GM12878 (cell line): Measurements from ENCODE around the gene ZNF280C. TPM values are rescaled to one million over a fixed set of nuclear protein-coding genes. Genes with fewer than 3 reads are reported as not detected.

Experiments
- ATAC-seq: fragments of 200-7000 bp; cut with Tn5 transposase; 3 replicates; pipeline ENCODE4 v1.9.1; 2020; ENCODE audit warnings: mild to moderate bottlenecking, moderate library complexity
- BruUV-seq: library from RNA; stranded (reverse); fragments of 400-500 nt; replicated peaks from 2 replicates; lab custom pipeline; 2021; lab: Mats Ljungman, UMichigan
- CTCF ChIA-PET: fragments of 300-600 bp; sonication (Branson Sonifier 250); formaldehyde crosslinking; extraction: SDS; loops from one replicate; lab custom pipeline; 2021; ENCODE audit warnings: inconsistent platforms; lab: Yijun Ruan, JAX
- POLR2A ChIA-PET: fragments of 350-600 bp; formaldehyde crosslinking; extraction: SDS; loops from one replicate; lab custom pipeline; 2021; ENCODE audit warnings: inconsistent platforms; lab: Charles Lee
- RAD21 ChIA-PET: fragments of 300-600 bp; sonication (Branson Sonifier 250); formaldehyde crosslinking; loops from one replicate; lab custom pipeline; 2023; ENCODE audit warnings: antibody characterized with exemption; ENCODE audit not compliant: unreplicated experiment; lab: Charles Lee
- SMC1A ChIA-PET: fragments of 300-600 bp; sonication (Branson Sonifier 250); formaldehyde crosslinking; loops from one replicate; lab custom pipeline; 2023; ENCODE audit not compliant: unreplicated experiment, uncharacterized antibody; lab: Charles Lee
- DNase-seq: peaks from one replicate; pipeline ENCODE4 v3.0.0-alpha.2; 2011; ENCODE audit warnings: low read depth, low spot score
- FAIRE-seq: peaks from 3 replicates; lab custom pipeline; 2011; peaks lifted over from hg19 to GRCh38; lab: Jason Lieb, UNC
- H2AFZ ChIP-seq: 2 replicates; pipeline ENCODE4 v1.6.0; 2011; ENCODE audit warnings: low read depth, low read length, control low read depth; ENCODE audit not compliant: control insufficient read depth
- H3K27ac ChIP-seq: 2 replicates; pipeline ENCODE4 v1.5.1; 2011; ENCODE audit warnings: control low read depth; ENCODE audit not compliant: control insufficient read depth, insufficient read depth
- H3K27me3 ChIP-seq, 2 experiments: replicated peaks in 1 of 2; 2 replicates each; pipeline versions ENCODE4 v1.6.0 to v1.6.1; 2011; ENCODE audit warnings: low read length in 1 of 2; ENCODE audit not compliant: control insufficient read depth in 2 of 2, insufficient read depth in 2 of 2
- H3K36me3 ChIP-seq, 2 experiments: 2 replicates each; pipeline ENCODE4 v1.5.1; 2011; ENCODE audit warnings: low read length in 1 of 2; ENCODE audit not compliant: control insufficient read depth in 2 of 2, insufficient read depth in 2 of 2
- H3K4me1 ChIP-seq: 2 replicates; pipeline ENCODE4 v1.6.1; 2011; ENCODE audit warnings: mild to moderate bottlenecking, low read length, moderate library complexity, mixed read lengths; ENCODE audit not compliant: control insufficient read depth, insufficient read depth
- H3K4me2 ChIP-seq: 2 replicates; pipeline ENCODE4 v1.6.0; 2011; ENCODE audit warnings: control low read depth; ENCODE audit not compliant: control insufficient read depth, insufficient read depth
- H3K4me3 ChIP-seq: fragments of 200-600 bp; sonication (generic); 2 replicates; pipeline ENCODE4 v1.5.1; 2016
- H3K79me2 ChIP-seq: 2 replicates; pipeline ENCODE4 v1.6.0; 2011; ENCODE audit warnings: low read length; ENCODE audit not compliant: control insufficient read depth, insufficient read depth
- H3K9ac ChIP-seq: 2 replicates; pipeline ENCODE4 v1.8.0; 2011; ENCODE audit warnings: low read length, control low read depth, mixed read lengths; ENCODE audit not compliant: control insufficient read depth, insufficient read depth
- H3K9me3 ChIP-seq: replicated peaks from 3 replicates; pipeline ENCODE4 v1.5.1; 2011; ENCODE audit warnings: mild to moderate bottlenecking, low read length; ENCODE audit not compliant: control insufficient read depth, insufficient read depth
- H4K20me1 ChIP-seq: 2 replicates; pipeline ENCODE4 v1.6.0; 2011; ENCODE audit not compliant: control insufficient read depth, insufficient read depth
- BHLHE40 ChIP-seq, 2 experiments: fragments of 450-650 bp in 1 of 2; IDR thresholded peaks; 2 replicates each; pipeline ENCODE4 v1.6.1; 2011 to 2017; ENCODE audit warnings: low read depth in 2 of 2, borderline replicate concordance in 1 of 2, improper control_type of control experiment in 1 of 2, low read length in 1 of 2, mild to moderate bottlenecking in 1 of 2
- BMI1 ChIP-seq: fragments of 450-650 bp; IDR thresholded peaks from 2 replicates; pipeline ENCODE4 v1.6.1; 2016; ENCODE audit warnings: mild to moderate bottlenecking, moderate library complexity, borderline replicate concordance
- EP300 ChIP-seq, 2 experiments: fragments of 150-350 bp in 1 of 2; IDR thresholded peaks; 2 replicates each; pipeline ENCODE4 v1.6.1; 2011 to 2012; ENCODE audit warnings: low read depth in 2 of 2, low read length in 2 of 2, borderline replicate concordance in 1 of 2, improper control_type of control experiment in 1 of 2, inconsistent platforms in 1 of 2; ENCODE audit not compliant: control insufficient read depth in 1 of 2
- HDAC2 ChIP-seq: fragments of 200-600 bp; sonication (generic); IDR thresholded peaks from 2 replicates; pipeline ENCODE4 v1.6.1; 2017
- MYC ChIP-seq: IDR thresholded peaks from 2 replicates; pipeline ENCODE4 v1.6.1; 2011; ENCODE audit warnings: mild to moderate bottlenecking, low read length, moderate library complexity, inconsistent platforms; ENCODE audit not compliant: insufficient read depth, insufficient replicate concordance, insufficient read length, severe bottlenecking
- POLR2AphosphoS2 ChIP-seq: IDR thresholded peaks from 2 replicates; pipeline ENCODE4 v1.6.1; 2011; ENCODE audit warnings: low read depth, mild to moderate bottlenecking, low read length, improper control_type of control experiment, moderate library complexity
- TCF3 ChIP-seq: IDR thresholded peaks from 2 replicates; pipeline ENCODE4 v1.6.1; 2012; ENCODE audit warnings: low read depth, mild to moderate bottlenecking, low read length, borderline replicate concordance; ENCODE audit not compliant: insufficient read depth
- TCF7 ChIP-seq: IDR thresholded peaks from 2 replicates; pipeline ENCODE4 v1.6.1; 2014; ENCODE audit warnings: antibody characterized with exemption, borderline replicate concordance
- ZSCAN29 ChIP-seq: fragments of 450-650 bp; IDR thresholded peaks from 2 replicates; pipeline ENCODE4 v1.6.1; 2017; ENCODE audit warnings: mild to moderate bottlenecking, moderate library complexity
- WGBS: methylation state at CpG from one replicate; pipeline ENCODE4 v1.1.6; 2016; ENCODE audit warnings: low lambda C conversion rate; ENCODE audit not compliant: insufficient replicate concordance, insufficient coverage; ENCODE audit errors: missing lambda C conversion rate; 5-methylcytosine and 5-hydroxymethylcytosine counted together
- in situ Hi-C: fragments of 300-500 bp; cut with MboI; formaldehyde crosslinking; loops from 9 replicates; pipeline ENCODE4 v1.14.3; 2018; ENCODE audit warnings: mixed read lengths
- intact Hi-C: fragments of 100-400 bp; cut with micrococcal nuclease; formaldehyde crosslinking; loops from one replicate; pipeline ENCODE4 v1.14.2; 2022; ENCODE audit not compliant: unreplicated experiment
- polyA plus RNA-seq, 11 experiments: library from polyadenylated mRNA; depleted of rRNA in 4 of 11; unstranded in 6 of 11; stranded (reverse) in 5 of 11; fragments of >200 nt; fragmentation: Nextera tagmentation in 4 of 11; fragmentation: Illumina TruSeq in 1 of 11; extraction: Ambion mirVana in 4 of 11; extraction: Trizol in 1 of 11; gene quantifications; 1 replicate in 1 of 11; 2 replicates in 10 of 11; pipeline versions ENCODE4 v1.2.1 to v1.2.3, GENCODE V29; 2011 to 2016; ENCODE audit warnings: inconsistent platforms in 2 of 11, missing spikeins in 2 of 11, low read depth in 1 of 11
- total RNA-seq, 4 experiments: library from RNA; depleted of rRNA in 3 of 4; stranded (reverse); fragments of >200 nt in 3 of 4; fragmentation: Illumina TruSeq in 1 of 4; extraction: Trizol in 1 of 4; gene quantifications; 2 replicates each; pipeline versions ENCODE4 v1.2.1 to v1.2.3, GENCODE V29; 2013 to 2021
- TF ChIP-seq, protein P1 (sequence below): IDR thresholded peaks from 2 replicates; pipeline ENCODE4 v1.6.1; 2012; ENCODE audit warnings: low read length, inconsistent platforms

The ZNF280C gene
- total and polyA plus RNA-seq, 10 of the 15 experiments (the other 5 are each of a cell fraction or from before 2014, with no cell fraction given): 0.82 to 8.8 (median 5.7) TPM

DNA sequence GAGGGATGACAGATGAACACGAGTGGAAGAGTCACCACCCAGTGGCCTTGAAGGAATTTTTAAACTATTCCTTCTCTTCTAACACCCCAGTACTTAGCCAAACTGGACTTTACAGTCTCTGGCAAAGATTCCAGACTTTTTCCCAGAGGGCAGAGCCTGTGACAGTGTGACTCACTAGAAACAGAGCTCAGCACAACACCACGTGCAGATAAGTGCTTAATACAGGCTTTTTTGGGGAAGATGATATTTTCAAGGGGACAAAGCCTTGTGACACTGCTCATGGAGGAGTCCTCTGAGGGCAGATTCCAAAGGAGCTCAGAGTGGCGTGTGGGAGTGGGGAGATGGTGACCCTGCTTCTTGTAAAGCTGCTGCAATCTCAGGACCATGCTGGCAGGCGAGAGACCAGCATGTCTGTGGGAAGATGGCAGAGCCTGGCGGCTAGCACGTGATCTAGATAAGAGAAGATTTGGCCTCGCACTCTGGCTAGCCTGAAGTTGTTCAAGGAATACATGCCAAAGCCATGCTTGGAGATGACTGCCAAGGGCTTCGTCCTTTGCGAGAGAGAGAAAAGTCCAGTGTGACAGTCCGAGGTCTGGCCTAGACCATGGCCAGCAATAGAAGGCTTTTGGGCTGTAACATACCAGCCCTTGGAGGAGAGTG is 94.5 kb downstream of the ZNF280C start:
- H3K4me2 ChIP-seq: peak overlapping the region; percentile 78
- intact Hi-C loops: loop anchor here (5.0 to 10.0 kb wide), 4 partner anchors 52 to 399 kb away; partner anchors contain the start of gene SASH3

More for the DNA sequence above, 94.5 kb downstream of the ZNF280C start:
- TF ChIP-seq BMI1 (no peak), HDAC2 (no peak), ZSCAN29 (no peak), TCF7 (no peak), EP300 (IDR thresholded peaks at IDR 0.05; ENCODE audit: borderline replicate concordance in 1 of 2, control insufficient read depth in 1 of 2, low read depth in 2 of 2, low read length in 2 of 2) (no peak), MYC (no peak), TCF3 (no peak), POLR2AphosphoS2 (no peak), BHLHE40 (IDR thresholded peaks at IDR 0.05; ENCODE audit: borderline replicate concordance in 1 of 2, low read depth in 2 of 2, low read length in 1 of 2) (no peak)
- TF ChIP-seq, protein P1, sequence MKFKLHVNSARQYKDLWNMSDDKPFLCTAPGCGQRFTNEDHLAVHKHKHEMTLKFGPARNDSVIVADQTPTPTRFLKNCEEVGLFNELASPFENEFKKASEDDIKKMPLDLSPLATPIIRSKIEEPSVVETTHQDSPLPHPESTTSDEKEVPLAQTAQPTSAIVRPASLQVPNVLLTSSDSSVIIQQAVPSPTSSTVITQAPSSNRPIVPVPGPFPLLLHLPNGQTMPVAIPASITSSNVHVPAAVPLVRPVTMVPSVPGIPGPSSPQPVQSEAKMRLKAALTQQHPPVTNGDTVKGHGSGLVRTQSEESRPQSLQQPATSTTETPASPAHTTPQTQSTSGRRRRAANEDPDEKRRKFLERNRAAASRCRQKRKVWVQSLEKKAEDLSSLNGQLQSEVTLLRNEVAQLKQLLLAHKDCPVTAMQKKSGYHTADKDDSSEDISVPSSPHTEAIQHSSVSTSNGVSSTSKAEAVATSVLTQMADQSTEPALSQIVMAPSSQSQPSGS: no peak
- no TSS peak for BruUV-seq
- ChIA-PET RAD21 (interaction anchor here (1.0 to 3.1 kb wide), 5 partner anchors 15 to 95 kb away, joined by 4 to 13 read pairs (median 6); no protein-coding TSS in a partner anchor), POLR2A (interaction anchor here (0.6 to 2.0 kb wide), 8 partner anchors 9 to 393 kb away, joined by 3 to 18 read pairs (median 4); partner anchors contain the start of gene AIFM1), CTCF (interaction anchor here (0.9 to 5.7 kb wide), 6 partner anchors 12 to 96 kb away, joined by 3 to 30 read pairs (median 6); no protein-coding TSS in a partner anchor), SMC1A (interaction anchor here (0.5 to 2.1 kb wide), 9 partner anchors 13 to 289 kb away, joined by 3 to 10 read pairs (median 4); no protein-coding TSS in a partner anchor)
- WGBS: 55% methylated on average over 10 of the region's 10 CpGs
- in situ Hi-C loops: loop anchor here (10.0 kb wide), 1 partner anchor 89 kb away; no protein-coding TSS in a partner anchor
- no peak for FAIRE-seq
- Histone ChIP-seq H3K9me3 (no peaks in the 10 kb centered on the region), H3K9ac (peak overlapping the region; percentile 75), H3K79me2 (peaks cover 54% of the 10 kb centered on the region), H3K36me3 (no peaks in the 10 kb centered on the region), H3K27ac (peak overlapping the region; percentile 84), H2AFZ (no peak overlapping the region), H3K27me3 (no peaks in the 10 kb centered on the region), H3K4me3 (peak overlapping the region; percentile 80), H3K4me1 (peaks cover 17% of the 10 kb centered on the region), H4K20me1 (no peaks in the 10 kb centered on the region)
- DNase-seq: no peak
- no peak for ATAC-seq
